SH-SY5Y (cell line): ENCODE measurements around the gene PPP4R3A.

ENCODE experiments used
- GATA2 ChIP-seq: IDR thresholded peaks from 2 replicates; pipeline ENCODE4 v1.6.1; 2011; ENCODE audit warnings: mild to moderate bottlenecking, low read depth, low read length
- GATA3 ChIP-seq: IDR thresholded peaks from 2 replicates; pipeline ENCODE4 v1.6.1; 2011; ENCODE audit warnings: low read depth, mild to moderate bottlenecking, low read length, moderate library complexity

DNA sequence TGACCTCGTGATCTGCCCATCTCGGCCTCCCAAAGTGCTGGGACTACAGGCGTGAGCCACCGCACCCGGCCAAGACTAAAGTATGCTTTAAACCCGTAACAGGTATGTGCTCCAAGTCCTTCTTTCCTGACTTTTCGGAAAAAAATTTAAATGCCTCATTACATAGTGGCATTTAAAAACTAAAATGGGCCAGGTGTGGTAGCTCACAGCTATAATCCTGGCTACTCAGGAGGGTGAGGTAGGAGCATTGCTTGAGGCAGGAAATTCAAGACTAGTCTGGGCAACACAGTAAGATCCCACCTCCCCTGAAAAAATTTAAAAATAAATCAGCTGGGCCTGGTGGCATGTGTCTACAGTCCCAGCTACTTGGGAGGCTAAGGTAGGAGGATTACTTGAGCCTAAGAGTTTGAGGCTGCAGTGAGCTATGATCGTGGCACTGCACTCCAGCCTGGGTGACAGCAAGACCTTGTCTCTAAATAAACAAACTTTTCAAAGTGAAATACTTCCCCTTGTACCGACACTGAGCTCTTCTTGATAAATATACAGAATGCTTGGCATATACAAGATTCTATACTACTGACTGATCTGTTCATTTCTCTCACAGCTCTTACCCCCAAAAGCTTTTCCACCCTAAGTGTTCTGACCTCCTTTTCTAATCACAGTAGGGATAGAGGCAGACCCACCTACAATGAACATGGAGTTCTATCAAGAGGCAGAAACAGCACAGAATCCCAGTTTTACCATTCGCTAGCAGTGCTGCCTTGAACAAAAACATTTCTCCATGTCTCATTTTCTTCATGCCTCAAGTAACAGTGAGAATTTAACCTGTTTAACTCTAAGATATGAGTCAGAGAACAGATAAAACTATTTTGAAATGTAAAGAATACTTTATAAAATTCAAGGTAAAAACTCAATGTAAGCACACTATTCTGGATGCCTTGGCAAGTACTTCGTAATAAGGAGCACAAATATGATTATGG, 7.9 kb downstream of the PPP4R3A start:
- TF ChIP-seq GATA3: no peak
- no peak for TF ChIP-seq GATA2
